Activated T-helper 9 cell treated with anti-CD3 and anti-CD28 coated beads, Interleukin-2, amount 50 U/mL, for 16 hours (primary cell): ENCODE data around the gene ADAMTS2.
"Not testable (repeated sequence)": the region's sequence is repeated elsewhere in the genome, so short reads cannot be mapped to it uniquely, and the experiment has no call there.

Experiments used
- DNase-seq: peaks from one replicate; pipeline ENCODE4 v3.0.0-alpha.2; 2020; ENCODE audit warnings: low read depth

ADAMTS2 gene

GRCh38 chr5:179111267-179112207, 233.7 kb downstream of the ADAMTS2 start:
- no peak for DNase-seq

GRCh38 chr5:179110528-179110927, 234.7 kb downstream of the ADAMTS2 start:
- no peak for DNase-seq

DNA sequence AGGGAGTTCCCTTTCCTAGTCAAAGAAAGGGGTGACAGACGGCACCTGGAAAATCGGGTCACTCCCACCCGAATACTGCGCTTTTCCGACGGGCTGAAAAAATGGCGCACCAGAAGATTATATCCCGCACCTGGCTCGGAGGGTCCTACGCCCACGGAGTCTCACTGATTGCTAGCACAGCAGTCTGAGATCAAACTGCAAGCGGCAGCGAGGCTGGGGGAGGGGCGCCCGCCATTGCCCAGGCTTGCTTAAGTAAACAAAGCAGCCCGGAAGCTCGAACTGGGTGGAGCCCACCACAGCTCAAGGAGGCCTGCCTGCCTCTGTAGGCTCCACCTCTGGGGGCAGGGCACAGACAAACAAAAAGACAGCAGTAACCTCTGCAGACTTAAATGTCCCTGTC, 244.0 kb downstream of the ADAMTS2 start:
- DNase-seq, result not testable (repeated sequence)

- DNase-seq, result no peak
Measured at GRCh38 chr5:179089502-179089901, 255.8 kb downstream of the ADAMTS2 start.

GRCh38 chr5:179080724-179081123, 264.5 kb downstream of the ADAMTS2 start:
- DNase-seq, result no peak

DNA sequence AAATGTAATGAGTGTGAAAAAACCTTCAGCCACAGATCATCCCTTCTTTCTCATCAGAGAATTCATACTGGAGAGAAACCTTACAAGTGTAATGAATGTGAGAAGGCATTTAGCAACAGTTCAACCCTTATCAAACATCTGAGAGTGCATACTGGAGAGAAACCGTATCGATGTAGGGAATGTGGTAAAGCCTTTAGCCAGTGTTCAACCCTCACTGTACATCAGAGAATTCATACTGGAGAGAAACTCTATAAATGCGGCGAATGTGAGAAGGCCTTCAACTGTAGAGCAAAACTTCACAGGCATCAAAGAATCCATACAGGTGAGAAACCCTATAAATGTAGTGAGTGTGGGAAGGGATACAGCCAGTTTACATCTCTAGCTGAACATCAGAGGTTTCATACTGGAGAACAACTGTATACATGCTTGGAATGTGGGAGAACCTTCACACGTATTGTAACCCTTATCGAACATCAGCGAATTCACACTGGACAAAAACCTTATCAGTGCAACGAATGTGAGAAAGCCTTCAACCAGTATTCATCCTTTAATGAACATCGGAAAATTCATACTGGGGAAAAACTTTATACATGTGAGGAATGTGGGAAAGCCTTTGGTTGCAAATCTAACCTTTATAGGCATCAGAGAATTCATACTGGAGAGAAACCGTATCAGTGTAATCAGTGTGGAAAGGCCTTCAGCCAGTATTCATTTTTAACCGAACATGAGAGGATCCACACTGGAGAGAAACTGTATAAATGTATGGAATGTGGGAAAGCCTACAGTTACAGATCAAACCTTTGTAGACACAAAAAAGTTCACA, 265.9 kb downstream of the ADAMTS2 start:
- DNase-seq, result no peak

GRCh38 chr5:179065703-179066102, 279.6 kb downstream of the ADAMTS2 start:
- no peak for DNase-seq

DNA sequence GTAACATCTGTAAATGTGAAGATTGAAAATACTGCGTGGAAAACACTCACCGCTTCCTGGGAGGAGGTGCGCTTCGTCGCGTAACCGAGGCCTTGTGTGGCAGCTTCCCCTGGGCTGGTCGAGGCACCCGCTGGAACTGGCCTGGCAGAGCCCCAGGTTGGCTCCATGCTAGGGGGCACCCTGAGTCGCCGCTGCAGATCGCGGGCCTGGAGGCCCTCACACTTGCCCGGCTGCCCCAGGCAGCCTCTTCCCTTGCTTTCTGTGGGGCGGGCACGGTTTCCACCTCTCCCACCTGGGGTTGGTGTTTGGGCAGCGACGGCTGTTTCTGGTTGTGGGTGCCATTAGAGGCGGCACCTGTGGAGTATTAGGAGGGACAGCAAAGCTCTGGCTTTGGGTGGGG, 284.2 kb downstream of the ADAMTS2 start:
- no peak for DNase-seq
